Suppressor macrophage treated with lipopolysaccharide for 1 hour (primary cell): ENCODE measurements around the gene POT1.
"Not testable (repeated sequence)": the region's sequence is repeated elsewhere in the genome, so short reads cannot be mapped to it uniquely, and the experiment has no call there.

Experiments
- DNase-seq, 3 donors: peaks; one replicate each; pipeline ENCODE4 v3.0.0-alpha.2; 2020 to 2022

POT1 gene, protein sequence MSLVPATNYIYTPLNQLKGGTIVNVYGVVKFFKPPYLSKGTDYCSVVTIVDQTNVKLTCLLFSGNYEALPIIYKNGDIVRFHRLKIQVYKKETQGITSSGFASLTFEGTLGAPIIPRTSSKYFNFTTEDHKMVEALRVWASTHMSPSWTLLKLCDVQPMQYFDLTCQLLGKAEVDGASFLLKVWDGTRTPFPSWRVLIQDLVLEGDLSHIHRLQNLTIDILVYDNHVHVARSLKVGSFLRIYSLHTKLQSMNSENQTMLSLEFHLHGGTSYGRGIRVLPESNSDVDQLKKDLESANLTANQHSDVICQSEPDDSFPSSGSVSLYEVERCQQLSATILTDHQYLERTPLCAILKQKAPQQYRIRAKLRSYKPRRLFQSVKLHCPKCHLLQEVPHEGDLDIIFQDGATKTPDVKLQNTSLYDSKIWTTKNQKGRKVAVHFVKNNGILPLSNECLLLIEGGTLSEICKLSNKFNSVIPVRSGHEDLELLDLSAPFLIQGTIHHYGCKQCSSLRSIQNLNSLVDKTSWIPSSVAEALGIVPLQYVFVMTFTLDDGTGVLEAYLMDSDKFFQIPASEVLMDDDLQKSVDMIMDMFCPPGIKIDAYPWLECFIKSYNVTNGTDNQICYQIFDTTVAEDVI

GRCh38 chr7:124929467-124930172, at the start of gene POT1:
POT1 (minus strand) TSS chr7:124929825; CDS start chr7:124897173, 32,652 bp downstream.
- DNase-seq = peak; percentile 99 to 100 (median 100)

DNA sequence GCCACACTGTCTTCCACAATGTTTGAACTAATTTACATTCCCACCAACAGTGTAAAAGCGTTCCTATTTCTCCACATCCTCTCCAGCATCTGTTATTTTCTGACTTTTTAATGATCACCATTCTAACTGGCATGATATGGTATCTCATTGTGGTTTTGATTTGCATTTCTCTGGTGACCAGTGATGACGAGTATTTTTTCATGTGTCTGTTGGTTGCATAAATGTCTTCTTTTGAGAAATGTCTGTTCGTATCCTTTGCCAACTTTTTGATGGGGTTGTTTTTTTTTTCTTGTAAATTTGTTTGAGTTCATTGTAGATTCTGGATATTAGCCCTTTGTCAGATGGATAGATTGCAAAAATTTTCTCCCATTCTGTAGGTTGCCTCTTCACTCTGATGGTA, 45.5 kb upstream of the POT1 start:
- DNase-seq = not testable (repeated sequence)

GRCh38 chr7:124965553-124965952, 35.9 kb upstream of the POT1 start:
- no peak for DNase-seq

DNA sequence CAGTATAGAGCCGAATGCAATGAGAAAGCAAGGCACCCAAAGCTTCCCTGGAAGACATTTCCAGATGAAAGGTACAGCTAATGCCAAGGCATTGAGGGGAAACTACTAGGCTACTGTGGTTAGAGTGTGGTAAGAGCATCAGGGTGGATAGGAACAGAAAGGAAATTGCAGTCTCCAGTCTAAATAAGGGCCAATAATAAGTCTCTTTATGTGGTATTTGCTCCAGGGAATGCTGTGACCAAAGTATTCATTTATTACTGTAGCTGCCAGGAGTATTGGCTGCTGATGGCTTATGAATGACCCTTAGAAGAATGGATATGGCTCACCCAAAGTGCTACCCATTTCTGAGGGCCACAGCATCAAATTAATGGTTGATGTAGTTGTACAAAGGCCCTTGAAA, 30.1 kb upstream of the POT1 start:
- no peak for DNase-seq

DNA sequence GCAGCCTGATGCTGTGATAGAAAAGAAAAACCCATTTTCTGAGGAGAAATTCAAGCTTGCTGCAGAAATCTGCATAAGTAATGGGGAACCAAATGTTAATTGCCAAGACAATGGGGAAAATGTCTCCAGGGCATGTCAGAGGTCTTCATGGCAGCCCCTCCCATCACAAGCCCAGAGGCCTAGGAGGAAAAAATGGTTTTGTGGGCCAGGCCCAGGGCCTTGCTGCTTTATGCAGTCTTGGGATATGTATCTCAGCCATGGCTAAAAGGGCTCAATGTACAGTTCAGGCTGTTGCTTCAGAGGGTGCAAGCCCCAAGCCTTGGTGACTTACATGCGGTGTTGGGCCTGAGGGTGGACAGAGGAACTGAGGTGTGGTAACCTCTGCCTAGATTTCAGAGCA, 28.3 kb upstream of the POT1 start:
- not testable (repeated sequence) for DNase-seq

- peak in 1 of 3 donors; percentile 36 for DNase-seq
Measured at GRCh38 chr7:124956160-124956559, 26.5 kb upstream of the POT1 start.

GRCh38 chr7:124954790-124955189, 25.2 kb upstream of the POT1 start:
- no peak for DNase-seq

DNA sequence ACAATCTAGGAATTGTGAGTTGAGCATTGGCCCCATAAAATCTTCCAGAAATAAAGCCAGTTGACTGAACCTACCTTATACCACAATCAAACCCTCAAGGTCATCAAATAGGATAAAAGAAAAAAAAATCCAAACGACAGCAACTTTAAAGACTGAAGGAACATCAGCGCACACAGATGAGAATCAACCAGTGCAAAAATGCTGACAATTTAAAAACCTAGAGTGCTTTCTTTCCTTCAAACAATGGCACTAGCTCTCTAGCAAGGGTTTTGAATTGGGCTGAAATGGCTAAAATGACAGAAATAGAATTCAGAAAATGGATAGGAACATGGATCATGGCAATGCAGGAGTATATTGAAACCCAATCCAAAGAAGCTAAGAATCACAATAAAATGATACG, 16.1 kb upstream of the POT1 start:
- DNase-seq = no peak

DNA sequence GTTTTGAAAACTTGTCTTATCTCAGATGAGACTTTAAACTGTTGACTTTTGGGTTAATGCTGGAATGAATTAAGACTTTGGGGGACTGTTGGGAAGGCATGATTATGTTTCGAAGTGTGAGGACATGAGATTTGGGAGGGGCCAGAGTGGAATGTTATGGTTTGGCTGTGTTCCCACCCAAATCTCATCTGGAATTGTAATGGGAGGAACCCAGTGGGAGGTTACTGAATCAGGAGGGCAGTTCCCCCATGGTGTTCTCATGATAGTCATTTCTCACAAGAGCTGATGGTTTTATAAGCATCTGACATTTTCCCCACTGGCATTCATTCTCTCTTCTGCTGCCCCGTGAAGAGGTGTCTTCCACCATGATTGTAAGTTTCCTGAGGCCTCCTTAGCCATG, 13.8 kb upstream of the POT1 start:
- no peak for DNase-seq

- DNase-seq = no peak
Measured at GRCh38 chr7:124942399-124942798, 12.8 kb upstream of the POT1 start.

DNA sequence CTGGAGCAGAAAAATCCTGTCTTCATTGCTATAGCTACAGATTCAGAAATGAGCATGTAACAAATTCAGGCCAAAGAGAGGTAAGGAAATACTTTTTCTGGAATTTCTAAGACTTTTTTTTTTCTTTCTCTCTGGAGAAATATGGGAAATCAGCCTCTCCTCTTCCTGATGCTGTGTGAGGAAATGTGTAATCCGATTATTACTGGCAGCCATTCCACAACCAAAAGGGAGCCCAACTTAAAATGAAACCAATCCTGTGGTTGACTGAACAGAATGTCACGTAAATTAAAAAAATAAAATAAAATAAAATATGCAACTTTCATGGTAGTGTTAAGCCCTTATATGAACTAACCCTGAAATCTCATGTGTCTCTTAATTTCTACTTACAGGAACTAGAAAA, 10.7 kb upstream of the POT1 start:
- no peak for DNase-seq

GRCh38 chr7:124938128-124938527, 8.5 kb upstream of the POT1 start:
- DNase-seq = no peak

DNA sequence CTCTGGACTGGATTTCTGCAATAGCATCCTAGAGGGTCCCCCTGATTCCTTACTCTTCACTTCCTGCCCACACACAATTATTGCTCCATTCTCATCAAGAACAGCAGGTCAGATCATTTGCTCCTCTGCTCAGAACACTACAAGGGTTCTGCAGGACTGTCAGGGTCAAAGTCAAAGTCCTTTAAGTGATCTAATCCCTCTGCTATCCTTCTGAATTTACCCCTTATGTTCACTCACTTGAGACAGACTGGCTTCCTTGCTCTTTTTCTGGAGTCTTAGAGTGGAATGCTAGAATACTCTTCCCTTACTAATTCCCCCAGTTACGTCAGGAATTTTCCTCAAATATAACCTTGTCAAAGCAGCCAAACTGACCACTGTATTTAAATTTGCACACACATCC, 7.5 kb upstream of the POT1 start:
- DNase-seq = no peak

GRCh38 chr7:124934841-124935240, 5.2 kb upstream of the POT1 start:
- DNase-seq = peak; percentile 2 to 53 (median 32)

GRCh38 chr7:124930655-124931597, 1.3 kb upstream of the POT1 start:
- peak in 1 of 3 donors; percentile 22 for DNase-seq

GRCh38 chr7:124930173-124930623, 573 bp upstream of the POT1 start:
- DNase-seq = no peak

GRCh38 chr7:124924906-124925305, 4.7 kb downstream of the POT1 start:
- no peak for DNase-seq

DNA sequence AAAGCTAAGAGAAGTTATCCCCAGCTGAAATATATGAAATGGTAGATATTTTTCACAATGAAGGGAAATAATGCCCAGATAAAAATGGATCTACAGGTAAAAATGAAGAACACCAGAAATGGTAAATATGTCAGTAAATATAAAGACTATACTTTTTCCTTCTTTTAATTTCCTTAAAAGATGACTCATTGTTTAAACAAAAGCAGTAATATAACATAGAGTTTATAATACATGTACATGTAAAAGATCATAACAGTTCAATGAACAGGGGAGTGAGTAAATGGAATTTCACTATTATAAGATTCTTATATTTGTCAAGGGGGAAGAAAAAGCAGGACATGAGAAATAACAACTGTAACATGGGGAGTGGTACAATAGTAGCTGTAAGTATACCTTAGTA, 7.4 kb downstream of the POT1 start:
- no peak for DNase-seq

DNA sequence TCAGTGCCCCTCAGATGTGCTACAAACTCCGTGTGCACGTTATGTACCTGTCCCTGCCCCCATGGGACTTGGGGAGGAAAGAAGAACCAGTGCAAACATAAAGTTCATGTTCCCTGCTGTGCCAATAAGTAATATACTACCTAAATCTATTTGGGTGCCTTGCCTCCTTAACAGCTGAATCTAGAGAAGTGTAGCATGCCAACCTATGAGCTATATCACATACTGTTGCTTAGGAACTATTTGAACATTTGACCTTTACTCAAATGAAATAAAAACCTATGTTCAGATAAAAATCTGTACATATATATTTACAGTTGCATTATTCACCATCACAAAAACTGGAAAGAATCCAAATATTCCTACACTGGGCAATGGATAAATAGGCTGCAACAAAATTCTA, 9.8 kb downstream of the POT1 start:
- DNase-seq = no peak

- no peak for DNase-seq
Measured at GRCh38 chr7:124918662-124919061, 11.0 kb downstream of the POT1 start.

DNA sequence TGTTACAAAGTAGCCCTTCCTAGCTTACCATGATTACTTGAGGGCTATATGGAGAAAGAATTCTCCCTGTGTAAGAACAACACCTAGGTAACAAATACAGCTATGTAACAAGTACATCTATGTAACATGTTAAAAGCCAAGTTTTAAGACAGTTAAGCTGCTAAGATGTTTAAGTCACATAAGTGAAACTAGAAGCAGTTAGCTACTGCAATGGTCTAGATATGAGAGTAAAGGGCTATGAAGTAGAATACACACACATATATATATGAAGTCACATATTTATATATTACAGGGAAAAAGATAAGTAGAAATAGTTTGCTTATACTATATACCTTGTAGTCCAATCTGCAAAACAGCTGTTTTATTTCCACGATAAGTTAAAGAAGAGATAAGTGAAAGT, 14.4 kb downstream of the POT1 start:
- DNase-seq = no peak

- DNase-seq = no peak
Measured at GRCh38 chr7:124914298-124914697, 15.3 kb downstream of the POT1 start.

- DNase-seq = no peak
Measured at GRCh38 chr7:124912972-124913371, 16.7 kb downstream of the POT1 start.
